ENCODE data around the gene B3GNT3.

DNA sequence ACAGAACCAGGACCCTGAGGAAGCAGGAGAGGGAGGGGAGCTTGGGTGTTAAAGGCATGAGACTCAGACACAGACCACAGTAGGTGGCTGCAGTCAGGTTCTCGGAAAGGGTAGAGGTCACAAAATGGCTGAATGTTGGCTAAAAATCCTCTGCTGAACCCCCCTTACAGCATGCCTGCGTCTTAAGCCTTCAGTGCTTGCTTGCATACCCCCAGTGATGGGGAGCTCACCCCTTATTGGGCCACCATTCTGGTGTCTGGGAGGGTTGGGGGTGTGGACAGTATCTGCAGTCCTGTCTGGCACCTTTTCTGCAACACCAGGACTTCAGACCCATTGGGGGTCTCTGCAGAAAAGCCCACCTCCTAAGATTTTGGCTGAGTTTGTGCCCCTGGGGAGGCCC, 14.2 kb upstream of the B3GNT3 start:
- TF ChIP-seq, protein P1, sequence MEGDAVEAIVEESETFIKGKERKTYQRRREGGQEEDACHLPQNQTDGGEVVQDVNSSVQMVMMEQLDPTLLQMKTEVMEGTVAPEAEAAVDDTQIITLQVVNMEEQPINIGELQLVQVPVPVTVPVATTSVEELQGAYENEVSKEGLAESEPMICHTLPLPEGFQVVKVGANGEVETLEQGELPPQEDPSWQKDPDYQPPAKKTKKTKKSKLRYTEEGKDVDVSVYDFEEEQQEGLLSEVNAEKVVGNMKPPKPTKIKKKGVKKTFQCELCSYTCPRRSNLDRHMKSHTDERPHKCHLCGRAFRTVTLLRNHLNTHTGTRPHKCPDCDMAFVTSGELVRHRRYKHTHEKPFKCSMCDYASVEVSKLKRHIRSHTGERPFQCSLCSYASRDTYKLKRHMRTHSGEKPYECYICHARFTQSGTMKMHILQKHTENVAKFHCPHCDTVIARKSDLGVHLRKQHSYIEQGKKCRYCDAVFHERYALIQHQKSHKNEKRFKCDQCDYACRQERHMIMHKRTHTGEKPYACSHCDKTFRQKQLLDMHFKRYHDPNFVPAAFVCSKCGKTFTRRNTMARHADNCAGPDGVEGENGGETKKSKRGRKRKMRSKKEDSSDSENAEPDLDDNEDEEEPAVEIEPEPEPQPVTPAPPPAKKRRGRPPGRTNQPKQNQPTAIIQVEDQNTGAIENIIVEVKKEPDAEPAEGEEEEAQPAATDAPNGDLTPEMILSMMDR (IDR thresholded peaks at IDR 0.05; ENCODE audit: low read depth, low read length): no peak
- no peak for TF ChIP-seq EZH2phosphoT487 (IDR thresholded peaks at IDR 0.05; ENCODE audit: low read depth)

All from OCI-LY3 (cell line).